Ascending aorta (tissue), 2 donors: ENCODE data around the gene BMPR1B. TPM values are rescaled to one million over a fixed set of nuclear protein-coding genes. Genes with fewer than 3 reads are reported as not detected.
"Not testable (repeated sequence)": the region's sequence is repeated elsewhere in the genome, so short reads cannot be mapped to it uniquely, and the experiment has no call there.

Experiments used
- DNase-seq, 2 donors: peaks; one replicate each; pipeline ENCODE4 v3.0.0-alpha.2; 2019; ENCODE audit warnings: low spot score in 2 of 2
- H3K27ac ChIP-seq, 2 donors: fragments of 200-600 bp; sonication (generic); one replicate each; pipeline ENCODE4 v1.5.1; 2016 to 2017; ENCODE audit warnings: mild to moderate bottlenecking in 1 of 2
- H3K27me3 ChIP-seq: fragments of 200-600 bp; sonication (generic); one replicate; pipeline ENCODE4 v1.5.1; 2017
- H3K36me3 ChIP-seq, 2 donors: fragments of 200-600 bp; sonication (generic); one replicate each; pipeline ENCODE4 v1.5.1; 2016
- H3K4me1 ChIP-seq, 2 donors: fragments of 200-600 bp; sonication (generic); one replicate each; pipeline ENCODE4 v1.5.1; 2016 to 2017; ENCODE audit warnings: mild to moderate bottlenecking in 1 of 2
- H3K4me3 ChIP-seq, 2 donors: fragments of 200-600 bp; sonication (generic); one replicate each; pipeline ENCODE4 v1.5.1; 2016 to 2017; ENCODE audit warnings: mild to moderate bottlenecking in 1 of 2
- H3K9me3 ChIP-seq, 2 donors: fragments of 200-600 bp; sonication (generic); one replicate each; pipeline ENCODE4 v1.5.1; 2016
- intact Hi-C: fragments of 100-400 bp; cut with DNase I; formaldehyde crosslinking; loops from one replicate; pipeline ENCODE4 v1.15.1; 2023
- total RNA-seq: library from RNA; depleted of rRNA; stranded (reverse); fragments of >200 nt; gene quantifications from one replicate; pipeline ENCODE4 v1.1.0, GENCODE V29; 2016
- TF ChIP-seq, protein P1 (sequence below), 3 experiments: fragments of 200-600 bp in 2 of 3; fragments of 450-650 bp in 1 of 3; sonication (generic) in 2 of 3; IDR thresholded peaks; one replicate each; pipeline ENCODE4 v1.5.1; 2016 to 2019; ENCODE audit warnings: antibody characterized with exemption in 3 of 3, mild to moderate bottlenecking in 1 of 3, moderate library complexity in 1 of 3

The BMPR1B gene
- total RNA-seq, 1 donor from 2014 or later, result 3.8 TPM

DNA sequence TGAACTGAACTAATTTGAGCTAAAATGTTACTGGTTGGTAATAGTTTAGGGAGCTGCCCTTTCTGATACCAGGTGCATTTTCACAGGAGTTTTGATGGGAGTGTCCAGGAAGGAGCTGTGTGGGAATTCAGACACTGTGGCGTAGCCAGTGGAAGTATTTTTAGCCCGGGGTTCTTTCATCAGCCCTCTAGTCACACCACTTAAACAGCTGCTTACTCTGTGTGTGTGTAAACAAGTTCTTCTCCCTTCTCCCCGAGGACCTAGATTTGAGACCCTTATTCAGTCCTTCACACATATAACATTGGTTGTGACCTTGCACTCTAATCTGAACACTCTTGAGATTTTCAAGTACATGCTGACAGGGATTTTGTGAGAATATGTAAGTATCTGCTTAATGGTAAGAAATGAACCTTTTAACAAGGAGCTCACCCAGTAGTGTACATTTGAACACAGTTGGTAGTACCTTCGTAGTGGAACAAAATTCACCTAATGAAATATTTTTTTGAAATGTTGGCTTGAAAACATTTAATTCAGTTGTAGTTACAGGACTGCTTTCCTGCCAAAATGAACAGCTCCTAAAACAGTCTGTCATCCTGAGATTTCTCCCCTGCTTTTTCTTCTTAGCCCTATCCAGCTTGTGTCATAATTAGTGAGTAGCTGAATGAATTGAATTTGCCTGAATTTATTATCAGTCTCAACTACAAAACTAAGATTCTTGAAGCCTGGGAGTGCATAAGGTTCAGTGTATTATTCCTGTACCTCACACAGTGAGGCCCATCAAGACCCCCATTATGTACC is 61.8 kb downstream of the BMPR1B start:
- no peak for DNase-seq
- Histone ChIP-seq H3K36me3 (no peaks in the 10 kb centered on the region), H3K4me1 (no peaks in the 10 kb centered on the region), H3K27ac (no peak overlapping the region), H3K9me3 (no peaks in the 10 kb centered on the region), H3K27me3 (no peaks in the 10 kb centered on the region), H3K4me3 (no peak overlapping the region)
- intact Hi-C loops, result no loop called here
- TF ChIP-seq, protein P1, sequence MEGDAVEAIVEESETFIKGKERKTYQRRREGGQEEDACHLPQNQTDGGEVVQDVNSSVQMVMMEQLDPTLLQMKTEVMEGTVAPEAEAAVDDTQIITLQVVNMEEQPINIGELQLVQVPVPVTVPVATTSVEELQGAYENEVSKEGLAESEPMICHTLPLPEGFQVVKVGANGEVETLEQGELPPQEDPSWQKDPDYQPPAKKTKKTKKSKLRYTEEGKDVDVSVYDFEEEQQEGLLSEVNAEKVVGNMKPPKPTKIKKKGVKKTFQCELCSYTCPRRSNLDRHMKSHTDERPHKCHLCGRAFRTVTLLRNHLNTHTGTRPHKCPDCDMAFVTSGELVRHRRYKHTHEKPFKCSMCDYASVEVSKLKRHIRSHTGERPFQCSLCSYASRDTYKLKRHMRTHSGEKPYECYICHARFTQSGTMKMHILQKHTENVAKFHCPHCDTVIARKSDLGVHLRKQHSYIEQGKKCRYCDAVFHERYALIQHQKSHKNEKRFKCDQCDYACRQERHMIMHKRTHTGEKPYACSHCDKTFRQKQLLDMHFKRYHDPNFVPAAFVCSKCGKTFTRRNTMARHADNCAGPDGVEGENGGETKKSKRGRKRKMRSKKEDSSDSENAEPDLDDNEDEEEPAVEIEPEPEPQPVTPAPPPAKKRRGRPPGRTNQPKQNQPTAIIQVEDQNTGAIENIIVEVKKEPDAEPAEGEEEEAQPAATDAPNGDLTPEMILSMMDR (IDR thresholded peaks at IDR 0.05), result no peak

DNA sequence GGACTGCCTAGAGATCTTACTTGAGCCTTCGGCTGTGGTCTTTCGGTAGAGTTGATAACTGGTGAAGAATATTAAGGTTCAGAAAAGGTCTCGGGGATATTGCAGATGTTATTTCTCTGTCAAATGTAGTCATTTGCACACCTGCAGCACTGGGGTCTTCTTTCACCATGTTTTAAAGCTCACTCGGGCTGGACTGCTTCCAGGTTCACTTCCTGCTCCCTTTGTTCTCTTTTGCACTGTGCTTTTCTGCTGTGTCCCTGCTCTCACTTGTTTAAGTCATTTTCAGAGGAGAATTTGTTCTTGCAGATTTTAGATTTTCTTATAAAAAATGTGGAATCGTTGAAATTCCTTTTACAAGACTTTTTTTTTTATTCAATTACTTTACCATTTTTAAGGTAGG is 68.5 kb downstream of the BMPR1B start:
- no peak overlapping the region for H3K27ac ChIP-seq
- no peak for DNase-seq
- no peaks in the 10 kb centered on the region for H3K27me3 ChIP-seq
- TF ChIP-seq, protein P1 (IDR thresholded peaks at IDR 0.05), result no peak
- H3K36me3 ChIP-seq, result no peaks in the 10 kb centered on the region
- intact Hi-C loops, result loop anchor here (5.0 kb wide), 1 partner anchor 69 kb away; the partner anchor contains the start of gene BMPR1B
- H3K9me3 ChIP-seq, result no peaks in the 10 kb centered on the region
- no peak overlapping the region for H3K4me3 ChIP-seq
- peaks cover 0 to 6% of the 10 kb centered on the region in 2 donors for H3K4me1 ChIP-seq

DNA sequence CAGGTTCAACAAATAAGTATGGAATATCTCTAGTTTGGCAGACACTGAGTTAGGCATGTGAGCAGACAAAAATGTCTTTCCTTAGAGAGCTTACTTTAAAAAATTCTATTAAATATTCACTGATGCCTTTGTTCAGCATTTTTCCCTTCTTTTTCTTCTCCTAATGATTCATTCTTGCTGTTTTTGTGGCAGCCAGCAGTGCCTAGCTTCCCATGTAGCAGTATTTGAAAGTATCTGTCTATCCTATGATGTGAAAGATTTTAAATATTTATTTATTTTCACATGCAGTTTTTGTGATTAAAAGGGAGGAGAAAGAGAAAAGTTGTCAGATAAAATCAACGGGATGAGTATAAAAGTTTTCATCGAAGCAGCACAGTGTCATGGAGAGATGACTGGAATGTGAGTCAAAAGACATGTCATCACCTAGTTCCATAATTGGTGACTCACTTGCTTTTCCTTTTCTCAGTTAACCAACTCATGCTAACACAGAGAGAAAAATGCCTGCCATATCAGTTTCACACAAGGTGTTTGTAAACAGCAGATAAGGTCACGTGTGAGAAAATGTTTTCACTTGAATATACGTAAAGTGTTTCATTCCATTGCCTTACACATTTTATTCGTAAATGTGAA is 69.8 kb downstream of the BMPR1B start:
- H3K9me3 ChIP-seq, result no peaks in the 10 kb centered on the region
- H3K4me1 ChIP-seq, result peaks cover 0 to 6% of the 10 kb centered on the region in 2 donors
- no peaks in the 10 kb centered on the region for H3K27me3 ChIP-seq
- intact Hi-C loops, result loop anchor here (5.0 kb wide), 1 partner anchor 70 kb away; the partner anchor contains the start of gene BMPR1B
- TF ChIP-seq, protein P1 (IDR thresholded peaks at IDR 0.05), result no peak
- no peaks in the 10 kb centered on the region for H3K36me3 ChIP-seq
- no peak overlapping the region for H3K4me3 ChIP-seq
- DNase-seq, result no peak
- H3K27ac ChIP-seq, result no peak overlapping the region

DNA sequence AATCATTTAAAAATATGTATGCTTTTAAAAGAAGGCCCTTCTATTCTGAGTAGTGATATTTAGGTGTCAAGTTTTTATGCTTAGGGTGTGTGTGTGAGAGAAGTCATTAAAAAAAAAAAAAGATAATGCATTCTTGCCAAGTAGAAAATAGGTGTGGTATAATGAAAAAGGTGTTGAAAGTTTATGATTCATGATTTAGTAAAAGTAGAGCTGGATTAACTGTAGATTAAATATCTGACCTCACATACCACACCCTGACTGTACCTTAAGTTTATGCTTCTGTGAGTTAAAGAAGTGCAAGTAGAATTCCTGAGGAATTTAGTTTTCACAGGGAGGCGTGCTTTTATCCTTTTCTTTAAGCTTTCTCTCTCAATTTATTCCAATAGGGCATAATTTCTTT is 71.1 kb downstream of the BMPR1B start:
- TF ChIP-seq, protein P1 (IDR thresholded peaks at IDR 0.05), result no peak
- Histone ChIP-seq H3K27me3 (no peaks in the 10 kb centered on the region), H3K36me3 (no peaks in the 10 kb centered on the region), H3K4me1 (peaks cover 0 to 6% of the 10 kb centered on the region in 2 donors), H3K4me3 (no peak overlapping the region), H3K27ac (no peak overlapping the region), H3K9me3 (no peaks in the 10 kb centered on the region)
- no peak for DNase-seq
- intact Hi-C loops, result loop anchor here (5.0 kb wide), 1 partner anchor 72 kb away; the partner anchor contains the start of gene BMPR1B

DNA sequence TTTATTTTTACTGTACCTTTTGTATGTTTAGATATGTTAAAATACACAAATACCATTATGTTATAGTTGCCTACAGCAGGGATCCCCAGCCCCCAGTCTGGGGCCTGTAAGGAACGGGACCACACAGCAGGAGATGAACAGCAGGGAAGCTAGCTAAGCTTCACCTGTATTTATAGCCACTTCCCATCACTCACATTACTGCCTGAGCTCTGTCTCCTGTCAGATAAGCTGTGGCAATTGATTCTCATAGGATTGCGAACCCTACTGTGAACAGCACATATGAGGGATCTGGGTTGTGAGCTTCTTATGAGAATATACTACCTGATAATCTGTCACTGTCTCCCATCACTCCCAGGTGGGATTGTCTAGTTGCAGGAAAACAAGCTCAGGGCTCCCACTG is 73.9 kb downstream of the BMPR1B start:
- Histone ChIP-seq H3K27me3 (no peaks in the 10 kb centered on the region), H3K4me1 (peaks cover 0 to 6% of the 10 kb centered on the region in 2 donors), H3K9me3 (no peaks in the 10 kb centered on the region), H3K27ac (no peak overlapping the region), H3K36me3 (no peaks in the 10 kb centered on the region), H3K4me3 (no peak overlapping the region)
- DNase-seq, result no peak
- TF ChIP-seq, protein P1 (IDR thresholded peaks at IDR 0.05), result no peak
- intact Hi-C loops, result no loop called here

DNA sequence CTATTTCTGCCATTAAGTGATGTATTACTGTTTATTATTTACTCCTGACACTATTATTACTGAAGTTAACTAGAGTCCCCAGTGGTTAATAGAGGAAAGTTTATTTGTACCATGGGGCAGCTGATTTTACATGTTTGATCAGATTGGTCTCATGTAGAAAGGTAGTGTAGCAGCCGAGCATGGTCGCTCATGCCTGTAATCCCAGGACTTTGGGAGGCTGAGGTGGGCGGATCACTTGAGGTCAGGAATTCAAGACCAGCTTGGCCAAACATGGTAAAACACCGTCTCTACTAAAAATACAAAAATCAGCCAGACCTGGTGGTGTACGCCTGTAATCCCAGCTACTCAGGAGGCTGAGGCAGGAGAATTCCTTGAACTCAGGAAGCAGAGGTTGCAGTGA is 74.6 kb downstream of the BMPR1B start:
- H3K9me3 ChIP-seq, H3K36me3 ChIP-seq, intact Hi-C loops, H3K27ac ChIP-seq, DNase-seq, H3K4me1 ChIP-seq, H3K4me3 ChIP-seq, H3K27me3 ChIP-seq: not testable (repeated sequence)
